H9 (cell line): Measurements from ENCODE around the gene ANKFY1. TPM values are rescaled to one million over a fixed set of nuclear protein-coding genes. Genes with fewer than 3 reads are reported as not detected.
"Not testable (repeated sequence)": the region's sequence is repeated elsewhere in the genome, so short reads cannot be mapped to it uniquely, and the experiment has no call there.

Source experiments
- DNase-seq: peaks from one replicate; pipeline ENCODE4 v3.0.0-alpha.2; 2017
- H2AFZ ChIP-seq: one replicate; pipeline ENCODE4 v1.6.1; 2013; ENCODE audit warnings: mild to moderate bottlenecking, low read length, control low read depth, moderate library complexity
- H2AK5ac ChIP-seq: 2 replicates; pipeline ENCODE4 v1.6.1; 2013; ENCODE audit warnings: low read length, control low read depth, mixed read lengths; ENCODE audit not compliant: insufficient read length
- H2BK120ac ChIP-seq: one replicate; pipeline ENCODE4 v1.6.1; 2013; ENCODE audit warnings: low read depth, mild to moderate bottlenecking, low read length, control low read depth, inconsistent platforms; ENCODE audit not compliant: poor library complexity, severe bottlenecking
- H2BK12ac ChIP-seq: 2 replicates; pipeline ENCODE4 v1.6.1; 2013; ENCODE audit warnings: low read length, control low read depth, mixed read lengths, low read depth; ENCODE audit not compliant: insufficient read length
- H2BK15ac ChIP-seq: 2 replicates; pipeline ENCODE4 v1.6.1; 2013; ENCODE audit warnings: low read depth, low read length, control low read depth
- H2BK20ac ChIP-seq: one replicate; pipeline ENCODE4 v1.6.1; 2013; ENCODE audit warnings: low read depth, mild to moderate bottlenecking, low read length, control low read depth, inconsistent platforms; ENCODE audit not compliant: poor library complexity, severe bottlenecking
- H2BK5ac ChIP-seq: 2 replicates; pipeline ENCODE4 v1.6.1; 2013; ENCODE audit warnings: low read length, control low read depth, mixed read lengths; ENCODE audit not compliant: insufficient read length
- H3K14ac ChIP-seq: 2 replicates; pipeline ENCODE4 v1.6.1; 2013; ENCODE audit warnings: low read length, control low read depth; ENCODE audit not compliant: insufficient read depth
- H3K18ac ChIP-seq: 2 replicates; pipeline ENCODE4 v1.6.1; 2013; ENCODE audit warnings: low read depth, mild to moderate bottlenecking, mixed read lengths, low read length, control low read depth; ENCODE audit not compliant: insufficient read length
- H3K23ac ChIP-seq: 2 replicates; pipeline ENCODE4 v1.6.1; 2013; ENCODE audit warnings: low read length, control low read depth, mixed read lengths, low read depth; ENCODE audit not compliant: insufficient read length
- H3K23me2 ChIP-seq: 2 replicates; pipeline ENCODE4 v1.6.1; 2013; ENCODE audit warnings: low read depth, mild to moderate bottlenecking, mixed read lengths, low read length, control low read depth; ENCODE audit not compliant: insufficient read length, poor library complexity, severe bottlenecking
- H3K27ac ChIP-seq: 2 replicates; pipeline ENCODE4 v1.5.1; 2013; ENCODE audit warnings: low read length, control low read depth, mixed read lengths, low read depth; ENCODE audit not compliant: insufficient read length
- H3K27me3 ChIP-seq: 2 replicates; pipeline ENCODE4 v1.6.1; 2013; ENCODE audit warnings: low read length, control low read depth, inconsistent platforms; ENCODE audit not compliant: insufficient read depth
- H3K4ac ChIP-seq: 2 replicates; pipeline ENCODE4 v1.6.1; 2013; ENCODE audit warnings: low read depth, mild to moderate bottlenecking, control low read depth, inconsistent platforms, low read length, moderate library complexity
- H3K4me1 ChIP-seq: 2 replicates; pipeline ENCODE4 v1.6.1; 2013; ENCODE audit warnings: low read length, control low read depth, inconsistent platforms; ENCODE audit not compliant: insufficient read depth
- H3K4me2 ChIP-seq: 2 replicates; pipeline ENCODE4 v1.6.1; 2013; ENCODE audit warnings: low read length, control low read depth, mixed read lengths; ENCODE audit not compliant: insufficient read length, insufficient read depth
- H3K56ac ChIP-seq: 2 replicates; pipeline ENCODE4 v1.6.1; 2013; ENCODE audit warnings: low read depth, mild to moderate bottlenecking, mixed read lengths, low read length, control low read depth; ENCODE audit not compliant: insufficient read length
- H3K79me1 ChIP-seq: 2 replicates; pipeline ENCODE4 v1.6.1; 2013; ENCODE audit warnings: low read depth, mild to moderate bottlenecking, moderate library complexity, low read length, control low read depth, inconsistent platforms; ENCODE audit not compliant: insufficient read depth, poor library complexity, severe bottlenecking
- H3K79me2 ChIP-seq: 2 replicates; pipeline ENCODE4 v1.6.1; 2013; ENCODE audit warnings: low read length, control low read depth, inconsistent platforms; ENCODE audit not compliant: insufficient read depth
- H3K9ac ChIP-seq: 2 replicates; pipeline ENCODE4 v1.6.1; 2013; ENCODE audit warnings: low read length, control low read depth, mixed read lengths; ENCODE audit not compliant: insufficient read length; ENCODE audit errors: extremely low read depth
- H3K9me3 ChIP-seq: one replicate; pipeline ENCODE4 v1.6.1; 2013; ENCODE audit warnings: low read depth, low read length, inconsistent platforms; ENCODE audit not compliant: control insufficient read depth
- H3T11ph ChIP-seq: one replicate; pipeline ENCODE4 v1.6.1; 2013; ENCODE audit warnings: mild to moderate bottlenecking, low read length, control low read depth, inconsistent platforms
- H4K20me1 ChIP-seq: one replicate; pipeline ENCODE4 v1.6.1; 2013; ENCODE audit not compliant: control insufficient read depth, insufficient read length, insufficient read depth
- H4K5ac ChIP-seq: 2 replicates; pipeline ENCODE4 v1.6.1; 2013; ENCODE audit warnings: low read depth, mild to moderate bottlenecking, mixed read lengths, low read length, control low read depth; ENCODE audit not compliant: insufficient read length
- H4K8ac ChIP-seq: replicated peaks from 2 replicates; pipeline ENCODE4 v1.6.1; 2013; ENCODE audit warnings: low read length, control low read depth, mixed read lengths, low read depth; ENCODE audit not compliant: insufficient read length
- H4K91ac ChIP-seq: 2 replicates; pipeline ENCODE4 v1.6.1; 2013; ENCODE audit warnings: low read depth, mild to moderate bottlenecking, moderate library complexity, mixed read lengths, low read length, control low read depth; ENCODE audit not compliant: insufficient read length
- H3K27ac Mint-ChIP-seq, 3 experiments: 2 replicates in 2 of 3; 3 replicates in 1 of 3; pipeline ENCODE4 v1.8.0; 2020 to 2021; ENCODE audit warnings: mixed read lengths in 3 of 3, mild to moderate bottlenecking in 1 of 3, moderate library complexity in 1 of 3
- H3K27me3 Mint-ChIP-seq: 2 replicates; pipeline ENCODE4 v1.8.0; 2021; ENCODE audit warnings: low read depth, mild to moderate bottlenecking, moderate library complexity, mixed read lengths
- H3K36me3 Mint-ChIP-seq, 3 experiments: 2 replicates in 2 of 3; 3 replicates in 1 of 3; pipeline ENCODE4 v1.8.0; 2020 to 2021; ENCODE audit warnings: low read depth in 3 of 3, mixed read lengths in 3 of 3; ENCODE audit not compliant: insufficient read depth in 1 of 3
- H3K4me1 Mint-ChIP-seq, 2 experiments: 2 replicates each; pipeline ENCODE4 v1.8.0; 2020; ENCODE audit warnings: mixed read lengths in 2 of 2
- H3K4me3 Mint-ChIP-seq, 2 experiments: 2 replicates in 1 of 2; 3 replicates in 1 of 2; pipeline ENCODE4 v1.8.0; 2020 to 2021; ENCODE audit warnings: mild to moderate bottlenecking in 2 of 2, mixed read lengths in 2 of 2, moderate library complexity in 1 of 2
- H3K9me3 Mint-ChIP-seq, 2 experiments: 2 replicates in 1 of 2; 3 replicates in 1 of 2; pipeline ENCODE4 v1.8.0; 2020; ENCODE audit warnings: mild to moderate bottlenecking in 2 of 2, mixed read lengths in 2 of 2, moderate library complexity in 1 of 2
- CTCF ChIP-seq: fragments of 200-600 bp; sonication (generic); conservative IDR thresholded peaks from 3 replicates; pipeline ENCODE4 v1.8.0; 2021; ENCODE audit warnings: antibody characterized with exemption, mild to moderate bottlenecking
- WGBS: extraction: QIAGEN DNeasy Blood & Tissue Kit; methylation state at CpG from one replicate; pipeline ENCODE4 v1.1.7; 2013; ENCODE audit warnings: missing lambda C conversion rate, low lambda C conversion rate, mixed read lengths; ENCODE audit not compliant: insufficient read length; ENCODE audit errors: extremely low coverage; 5-methylcytosine and 5-hydroxymethylcytosine counted together
- total RNA-seq: library from RNA; stranded (reverse); gene quantifications from 2 replicates; pipeline ENCODE4 v1.2.1, GENCODE V29; 2021

ANKFY1 gene
- total RNA-seq, 1 experiment from 2014 or later: 51.9 TPM

GRCh38 chr17:4194796-4195195 is 69.0 kb downstream of the ANKFY1 start:
- no peaks in the 10 kb centered on the region for H3K23me2 ChIP-seq
- no peak overlapping the region for H3K9ac ChIP-seq
- no peak overlapping the region for H2AFZ ChIP-seq
- H3K4ac ChIP-seq: no peak overlapping the region
- no CpG with 5 or more reads among the region's 15 CpGs for WGBS
- H4K8ac ChIP-seq: no peak overlapping the region
- H2BK20ac ChIP-seq: no peak overlapping the region
- no peak overlapping the region; a peak in 1 of 7 replicates for H3K27ac Mint-ChIP-seq
- H3T11ph ChIP-seq: no peak overlapping the region
- no peak overlapping the region for H2BK15ac ChIP-seq
- H3K4me2 ChIP-seq: no peak overlapping the region
- no peaks in the 10 kb centered on the region for H3K4me1 Mint-ChIP-seq
- H2BK5ac ChIP-seq: no peak overlapping the region
- H2AK5ac ChIP-seq: no peak overlapping the region
- no peak overlapping the region for H3K18ac ChIP-seq
- peaks cover 29 to 65% (median 35%) of the 10 kb centered on the region in 3 experiments; a peak in 6 of 7 replicates for H3K36me3 Mint-ChIP-seq
- H2BK12ac ChIP-seq: no peak overlapping the region
- H3K23ac ChIP-seq: no peak overlapping the region
- H2BK120ac ChIP-seq: no peak overlapping the region
- no peak overlapping the region for H4K5ac ChIP-seq
- H3K27me3 ChIP-seq: no peaks in the 10 kb centered on the region
- H3K56ac ChIP-seq: no peak overlapping the region
- no peak for DNase-seq
- H3K9me3 ChIP-seq: no peaks in the 10 kb centered on the region
- H3K14ac ChIP-seq: no peak overlapping the region
- H3K27ac ChIP-seq: no peak overlapping the region
- H4K20me1 ChIP-seq: no peaks in the 10 kb centered on the region
- H3K4me3 Mint-ChIP-seq: no peak overlapping the region
- no peak for TF ChIP-seq CTCF
- H3K27me3 Mint-ChIP-seq: no peaks in the 10 kb centered on the region
- no peaks in the 10 kb centered on the region for H3K79me2 ChIP-seq
- H3K4me1 ChIP-seq: no peaks in the 10 kb centered on the region
- H3K9me3 Mint-ChIP-seq: no peaks in the 10 kb centered on the region
- no peak overlapping the region for H4K91ac ChIP-seq
- H3K79me1 ChIP-seq: no peaks in the 10 kb centered on the region

GRCh38 chr17:4190791-4191190 is 73.0 kb downstream of the ANKFY1 start:
- H3K27me3 ChIP-seq, H3K9me3 Mint-ChIP-seq, H3K27me3 Mint-ChIP-seq, H3K56ac ChIP-seq, H2AK5ac ChIP-seq, H3K9ac ChIP-seq, H3K4me2 ChIP-seq, H3K27ac Mint-ChIP-seq, H3T11ph ChIP-seq, H2BK12ac ChIP-seq, H3K79me1 ChIP-seq, H3K18ac ChIP-seq, DNase-seq, H3K79me2 ChIP-seq, H3K14ac ChIP-seq, H4K5ac ChIP-seq, H3K23ac ChIP-seq, H3K4ac ChIP-seq, H4K91ac ChIP-seq, H2AFZ ChIP-seq, H2BK20ac ChIP-seq, H3K27ac ChIP-seq, H3K23me2 ChIP-seq, H2BK5ac ChIP-seq, H2BK120ac ChIP-seq, H3K9me3 ChIP-seq, H4K8ac ChIP-seq, H4K20me1 ChIP-seq, H3K4me1 ChIP-seq, H2BK15ac ChIP-seq, H3K4me3 Mint-ChIP-seq: not testable (repeated sequence)
- Mint-ChIP-seq H3K36me3 (peaks cover 29 to 78% (median 54%) of the 10 kb centered on the region in 3 experiments; a peak in 6 of 7 replicates), H3K4me1 (peaks cover 9 to 12% of the 10 kb centered on the region in 2 experiments)
- no CpG with 5 or more reads among the region's 7 CpGs for WGBS
